GM19372 (cell line): ENCODE data around the gene FMNL3.

Experiments used
- ATAC-seq: cut with Tn5 transposase; IDR thresholded peaks from one replicate; pipeline ENCODE4 v1.9.1; 2021; ENCODE audit warnings: mild to moderate bottlenecking, low read depth, moderate library complexity; ENCODE audit not compliant: unreplicated experiment

The FMNL3 gene

GRCh38 chr12:49678711-49679110, 28.5 kb downstream of the FMNL3 start:
- no peak for ATAC-seq

DNA sequence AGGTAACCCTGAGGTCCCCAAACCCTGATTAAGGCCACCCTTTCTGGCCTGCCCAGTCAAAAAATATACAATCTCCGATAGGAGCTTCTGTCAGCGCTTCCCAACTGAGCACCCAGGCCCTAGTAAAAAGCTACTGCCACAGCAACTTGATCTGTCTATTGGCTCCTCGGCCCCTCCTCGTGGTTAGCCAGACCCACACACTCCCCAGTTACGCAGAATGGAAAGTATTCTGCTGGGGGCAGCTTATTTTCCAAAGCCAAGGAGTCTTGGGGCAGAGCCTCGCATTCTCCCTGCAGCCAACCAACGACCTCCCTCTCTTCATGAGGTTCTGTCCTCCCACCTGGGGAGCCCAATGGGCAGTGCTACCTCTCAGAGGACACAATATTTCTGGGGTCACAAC, 32.1 kb downstream of the FMNL3 start:
- ATAC-seq, result no peak

DNA sequence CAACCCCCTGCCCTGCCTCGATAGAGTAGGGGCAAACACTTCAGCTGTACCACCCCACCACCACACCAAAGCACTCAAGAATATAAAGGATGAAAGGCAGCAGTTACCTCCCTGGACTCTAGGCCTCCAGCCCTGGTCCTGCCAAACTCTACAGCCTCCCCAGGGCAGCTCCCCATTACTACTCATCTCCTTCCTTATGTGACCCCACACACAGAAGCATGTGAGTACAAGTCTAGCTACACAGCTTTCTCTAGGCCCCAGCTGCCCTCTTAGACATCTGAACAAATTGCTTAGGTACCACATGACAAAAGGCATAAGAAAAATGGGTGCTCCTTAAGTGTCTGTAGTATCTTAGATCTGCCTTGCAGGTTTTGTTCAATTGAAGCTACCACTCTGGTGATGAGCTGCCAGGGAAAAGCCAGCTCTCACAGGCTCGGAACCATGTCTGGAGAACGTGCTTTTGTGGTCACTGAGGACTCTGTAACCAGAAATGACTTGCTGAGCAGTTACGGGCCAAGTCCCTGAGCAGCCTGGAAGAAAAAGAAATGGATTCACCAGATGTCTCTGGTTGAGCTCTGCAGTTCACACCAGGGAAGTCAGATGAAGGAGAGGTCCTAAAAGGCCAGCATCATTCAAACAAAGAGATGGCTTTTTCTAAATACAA, 32.8 kb downstream of the FMNL3 start:
- no peak for ATAC-seq

DNA sequence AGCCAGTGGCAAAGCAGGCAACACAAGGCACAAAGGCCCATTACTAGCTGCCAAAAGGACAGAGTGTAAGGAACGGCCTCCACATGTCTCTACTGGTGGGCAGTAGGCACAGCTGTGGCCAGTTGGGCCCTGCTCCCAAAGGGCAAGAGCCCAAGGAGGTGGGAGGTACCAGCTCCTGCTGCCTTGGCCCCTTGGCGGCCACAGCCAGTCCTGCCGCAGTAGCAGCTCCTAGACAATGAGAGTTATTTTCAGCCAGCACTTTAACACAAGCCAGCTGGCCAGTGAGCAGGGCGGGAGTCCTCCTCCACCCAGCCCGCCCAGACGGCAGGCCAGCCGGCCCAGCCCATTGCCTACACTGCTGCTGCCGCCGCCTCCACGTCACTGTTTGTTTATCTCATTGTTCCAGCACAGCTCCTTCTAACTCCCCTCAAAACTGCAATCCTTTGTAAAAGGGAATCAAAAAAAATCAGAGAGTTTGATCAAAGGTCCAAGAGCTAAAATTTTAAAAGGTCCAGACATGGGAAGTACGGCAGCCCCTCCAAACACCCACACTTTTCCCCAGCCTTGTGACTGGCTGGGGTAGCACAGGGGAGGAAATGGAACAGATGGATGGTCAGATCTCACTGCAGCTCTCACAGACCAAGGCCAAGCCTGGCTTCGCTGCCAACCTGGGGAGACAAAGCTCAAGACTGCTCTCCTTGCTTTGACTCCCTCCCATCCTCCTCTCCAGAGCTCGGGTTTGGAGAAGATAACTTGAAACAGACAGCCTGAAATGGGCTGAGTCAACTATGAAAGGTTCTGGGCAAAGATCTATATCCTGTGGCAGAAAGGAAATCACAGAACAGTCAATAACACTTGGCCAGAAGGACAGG, 33.5 kb downstream of the FMNL3 start:
- no peak for ATAC-seq

DNA sequence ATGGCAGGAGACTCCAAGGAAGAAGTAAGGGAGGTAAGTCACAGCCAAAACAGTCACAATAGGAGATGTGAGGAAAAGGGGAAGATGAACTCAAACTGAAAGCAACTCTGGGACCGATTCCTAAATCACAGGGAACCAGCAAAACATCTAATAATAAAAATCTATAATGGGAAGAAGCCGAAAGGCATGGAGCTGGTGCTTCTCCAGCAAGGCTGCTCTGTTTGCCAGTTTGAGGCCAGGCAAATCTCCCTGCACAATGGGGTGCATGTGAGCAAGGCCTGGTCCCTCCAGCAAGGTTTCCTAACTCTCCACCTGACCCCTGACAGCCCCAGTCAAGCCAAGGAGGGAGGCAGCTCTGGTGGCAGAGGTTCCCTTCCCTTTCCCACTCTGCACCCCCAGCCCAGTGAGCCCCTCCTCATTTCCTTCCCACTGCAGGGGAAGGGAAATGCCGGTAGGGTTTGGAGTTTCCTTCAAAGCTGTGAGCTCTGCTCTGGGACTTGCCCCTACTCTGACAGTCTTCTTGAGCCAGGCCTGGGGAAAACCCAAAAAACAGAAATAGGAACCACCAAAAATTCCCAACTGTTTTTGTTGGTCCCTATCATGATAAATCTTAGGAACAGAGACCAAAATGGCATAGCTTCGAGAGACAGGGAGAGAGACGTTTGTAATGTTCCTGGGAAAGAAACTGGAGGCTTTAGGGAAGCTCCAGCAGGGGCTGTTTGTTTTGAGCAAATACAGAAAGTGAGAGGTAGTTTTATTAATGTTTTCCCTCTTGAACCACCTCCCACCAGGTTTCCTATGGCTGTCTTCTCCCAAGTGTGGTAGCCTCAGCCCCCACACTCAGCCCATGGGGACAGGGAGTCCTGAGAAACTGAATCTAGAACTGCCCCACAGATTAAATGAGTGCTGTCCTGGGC, 34.6 kb downstream of the FMNL3 start:
- ATAC-seq, result no peak

- ATAC-seq, result no peak
Measured at GRCh38 chr12:49671031-49671765, 36.0 kb downstream of the FMNL3 start.

- ATAC-seq, result no peak
Measured at GRCh38 chr12:49669796-49670195, 37.4 kb downstream of the FMNL3 start.

GRCh38 chr12:49667325-49668090, 39.7 kb downstream of the FMNL3 start:
- no peak for ATAC-seq

DNA sequence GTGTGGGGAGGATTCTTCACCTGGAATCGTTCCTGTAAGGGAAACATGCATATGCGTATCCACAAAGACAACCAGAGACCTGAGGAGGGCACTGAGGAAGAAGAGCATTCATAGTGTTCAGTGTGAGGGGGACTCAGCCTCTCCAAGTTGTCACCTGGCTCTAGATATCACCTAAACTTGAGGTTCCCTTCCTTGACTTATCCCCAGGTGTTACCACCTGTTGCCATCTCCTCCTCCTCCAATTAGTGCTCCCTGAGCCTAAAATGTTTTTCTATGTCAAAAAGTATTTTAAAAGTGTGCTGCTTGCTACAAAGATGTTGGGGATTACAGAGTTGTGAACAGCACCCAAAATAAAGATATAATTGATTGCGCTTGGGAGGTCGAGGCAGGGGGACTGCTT, 41.0 kb downstream of the FMNL3 start:
- ATAC-seq, result no peak

GRCh38 chr12:49665384-49665783, 41.8 kb downstream of the FMNL3 start:
- ATAC-seq, result no peak

DNA sequence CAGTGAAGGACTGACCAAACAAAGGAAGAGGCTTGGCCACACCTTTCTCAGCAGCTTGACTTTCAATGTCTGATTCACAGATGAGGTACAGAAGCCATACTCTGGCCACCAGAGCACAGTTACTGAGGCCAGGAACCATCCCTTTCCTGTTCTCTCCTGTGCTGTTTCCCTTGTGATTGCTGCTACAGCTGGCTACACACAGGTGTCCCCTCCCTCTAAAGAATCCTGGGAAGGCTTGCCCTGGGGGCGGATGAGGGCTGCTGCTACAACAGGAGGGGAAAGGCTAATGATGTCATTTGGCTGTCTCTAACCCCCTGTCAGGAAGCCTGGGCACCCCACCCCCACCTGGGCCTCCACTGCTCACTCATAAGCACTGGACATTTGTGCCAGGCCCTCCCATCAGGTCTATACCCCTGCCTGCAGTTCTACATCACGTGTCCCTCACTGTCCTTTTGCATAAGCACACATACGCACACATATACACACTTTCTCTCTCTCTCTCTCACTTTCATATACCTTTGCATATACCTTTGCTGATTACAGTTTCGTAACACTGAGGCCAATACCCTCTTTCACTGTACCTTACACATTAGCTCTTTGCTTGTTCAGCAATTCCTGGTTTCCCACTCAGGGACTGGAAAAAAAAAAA, 42.5 kb downstream of the FMNL3 start:
- peak; percentile 53 for ATAC-seq

DNA sequence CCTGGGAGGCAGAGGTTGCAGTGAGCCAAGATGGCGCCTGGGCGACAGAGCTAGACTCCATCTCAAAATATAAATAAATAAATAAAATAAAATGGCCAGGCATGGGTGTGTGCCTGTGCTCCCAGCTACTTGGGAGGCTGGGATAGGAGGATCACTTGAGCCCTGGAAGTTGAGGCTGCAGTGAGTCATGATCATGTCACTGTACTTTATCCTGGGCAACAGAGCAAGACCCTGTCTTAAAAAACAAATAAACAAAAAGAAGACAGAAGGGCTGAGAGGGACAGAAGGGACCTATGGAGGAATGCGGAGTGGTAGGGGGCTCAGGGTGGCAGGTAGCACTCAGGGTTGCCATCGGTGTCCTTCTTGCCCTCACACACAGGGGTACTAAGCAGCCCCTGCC, 43.0 kb downstream of the FMNL3 start:
- ATAC-seq, result no peak

DNA sequence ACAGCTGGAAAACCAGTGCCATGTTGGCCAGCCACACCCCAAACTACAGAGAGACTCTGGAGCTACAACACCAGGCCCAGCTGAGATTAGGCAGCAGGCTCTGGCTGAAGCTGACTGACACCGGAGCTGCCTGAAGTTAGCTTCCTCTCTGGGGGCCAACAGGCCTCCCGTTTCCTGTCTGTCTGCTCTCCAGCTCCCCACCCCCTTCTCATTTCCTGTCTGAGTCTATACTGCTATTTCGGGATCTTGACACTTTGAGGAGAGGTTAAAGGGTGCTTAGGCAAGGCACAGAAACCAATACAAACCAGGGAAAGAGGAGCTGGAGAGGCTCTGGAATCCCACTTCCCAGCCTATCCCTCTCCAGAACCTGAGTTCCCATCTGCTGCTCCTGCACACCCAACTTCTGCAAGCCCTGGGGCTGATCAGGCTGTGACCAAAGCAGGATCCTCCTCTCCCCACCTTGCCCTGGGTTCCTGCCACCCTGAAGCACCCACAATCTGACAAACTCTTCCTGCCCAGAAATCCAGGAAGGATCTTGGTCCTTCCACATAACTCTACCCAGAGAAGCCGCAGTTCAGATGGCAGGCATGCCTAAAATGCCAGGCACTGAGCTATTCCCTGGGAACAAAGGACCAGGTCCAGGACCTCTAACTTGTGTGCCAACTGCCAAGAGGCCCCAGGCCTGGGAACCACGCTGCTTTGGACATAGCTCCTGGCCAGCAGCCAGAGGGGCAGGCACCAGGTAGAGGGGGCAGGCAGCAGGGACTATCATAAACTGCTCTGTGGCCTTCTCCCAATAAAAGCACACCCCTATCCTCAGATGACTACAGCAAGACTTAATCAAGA, 44.0 kb downstream of the FMNL3 start:
- ATAC-seq, result peak; percentile 62

GRCh38 chr12:49661746-49662145, 45.5 kb downstream of the FMNL3 start:
- ATAC-seq, result no peak

GRCh38 chr12:49661191-49661590, 46.0 kb downstream of the FMNL3 start:
- ATAC-seq, result no peak

GRCh38 chr12:49659753-49660152, 47.5 kb downstream of the FMNL3 start:
- ATAC-seq, result no peak

GRCh38 chr12:49658276-49658675, 48.9 kb downstream of the FMNL3 start:
- no peak for ATAC-seq

DNA sequence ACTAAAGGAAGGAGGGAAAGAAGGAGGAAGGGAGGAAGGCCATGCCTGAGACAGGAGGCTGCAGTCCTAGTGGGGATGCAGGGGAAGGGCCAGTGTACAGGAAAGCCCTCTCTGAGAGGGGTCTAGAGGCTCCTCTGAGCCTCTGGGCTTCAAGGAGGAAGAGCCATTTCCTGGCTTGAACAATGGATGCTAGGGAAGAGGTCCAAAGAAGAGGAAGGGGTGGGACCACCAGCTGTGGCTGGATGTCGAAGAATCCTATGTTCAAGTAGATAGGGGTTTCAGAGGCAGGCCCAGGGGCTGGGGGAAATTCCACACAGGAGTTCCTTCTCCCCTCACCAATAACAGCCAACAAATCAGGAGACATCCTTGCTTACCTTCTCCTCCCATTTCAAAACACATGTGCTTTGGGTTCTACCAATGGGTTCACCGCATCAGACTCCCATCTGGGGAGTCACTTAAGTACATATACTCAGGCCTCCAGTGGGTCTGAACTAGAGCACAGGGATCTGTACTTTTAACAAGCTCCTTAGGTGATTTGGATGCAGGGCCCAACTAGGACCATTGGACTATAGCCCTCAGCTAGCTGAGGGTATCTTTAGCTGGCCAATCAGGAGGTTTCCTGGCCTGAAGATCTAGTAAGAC, 51.5 kb downstream of the FMNL3 start:
- no peak for ATAC-seq
